ENCODE data around the gene CHST11. TPM values are rescaled to one million over a fixed set of nuclear protein-coding genes. Genes with fewer than 3 reads are reported as not detected.

The CHST11 gene
- polyA plus RNA-seq, 1 donor (not counting 4 experiments of a cell fraction or from before 2014, with no cell fraction given), result 11.9 TPM

GRCh38 chr12:104534857-104535248 is 78.1 kb downstream of the CHST11 start:
- no peaks in the 10 kb centered on the region for H3K9me3 ChIP-seq (ENCODE audit: control insufficient read depth, low read depth, low read length)
- no peaks in the 10 kb centered on the region for H3K27me3 ChIP-seq (ENCODE audit: control insufficient read depth, extremely low read depth, insufficient read depth, low read length)
- no peak overlapping the region for H3K9ac ChIP-seq (ENCODE audit: control insufficient read depth, extremely low read depth, insufficient read depth, low read length)
- H2AFZ ChIP-seq (ENCODE audit: control insufficient read depth, low read length), result no peak overlapping the region
- peaks cover 18% of the 10 kb centered on the region for H3K79me2 ChIP-seq (ENCODE audit: control insufficient read depth, insufficient read depth, low read length)
- H3K9me1 ChIP-seq (ENCODE audit: control insufficient read depth, extremely low read depth, insufficient read depth, low read length), result no peaks in the 10 kb centered on the region
- DNase-seq (ENCODE audit: low read depth, low spot score), result no peak
- dilution Hi-C loops (cut with MboI; ENCODE audit: extremely low pct_ligation_motif_present, low sequenced_read_pairs), result no loop called here
- H3K4me2 ChIP-seq (ENCODE audit: control insufficient read depth, extremely low read depth, insufficient read depth, low read depth, low read length), result no peak overlapping the region
- H4K20me1 ChIP-seq (ENCODE audit: control insufficient read depth, extremely low read depth, insufficient read depth, low read length), result no peaks in the 10 kb centered on the region
- H3K4me1 ChIP-seq (ENCODE audit: control insufficient read depth, extremely low read depth, insufficient read depth, low read length), result peaks cover 11% of the 10 kb centered on the region
- H3K27ac ChIP-seq (ENCODE audit: control insufficient read depth, insufficient read depth, low read length), result no peak overlapping the region
- no peak overlapping the region for H3K4me3 ChIP-seq (ENCODE audit: control insufficient read depth in 2 of 3, extremely low read depth in 1 of 3, insufficient read depth in 2 of 3, low read depth in 1 of 3, low read length in 3 of 3)
- no peak for TF ChIP-seq EZH2 (IDR thresholded peaks at IDR 0.05; ENCODE audit: low read length)
- TF ChIP-seq, protein P1, sequence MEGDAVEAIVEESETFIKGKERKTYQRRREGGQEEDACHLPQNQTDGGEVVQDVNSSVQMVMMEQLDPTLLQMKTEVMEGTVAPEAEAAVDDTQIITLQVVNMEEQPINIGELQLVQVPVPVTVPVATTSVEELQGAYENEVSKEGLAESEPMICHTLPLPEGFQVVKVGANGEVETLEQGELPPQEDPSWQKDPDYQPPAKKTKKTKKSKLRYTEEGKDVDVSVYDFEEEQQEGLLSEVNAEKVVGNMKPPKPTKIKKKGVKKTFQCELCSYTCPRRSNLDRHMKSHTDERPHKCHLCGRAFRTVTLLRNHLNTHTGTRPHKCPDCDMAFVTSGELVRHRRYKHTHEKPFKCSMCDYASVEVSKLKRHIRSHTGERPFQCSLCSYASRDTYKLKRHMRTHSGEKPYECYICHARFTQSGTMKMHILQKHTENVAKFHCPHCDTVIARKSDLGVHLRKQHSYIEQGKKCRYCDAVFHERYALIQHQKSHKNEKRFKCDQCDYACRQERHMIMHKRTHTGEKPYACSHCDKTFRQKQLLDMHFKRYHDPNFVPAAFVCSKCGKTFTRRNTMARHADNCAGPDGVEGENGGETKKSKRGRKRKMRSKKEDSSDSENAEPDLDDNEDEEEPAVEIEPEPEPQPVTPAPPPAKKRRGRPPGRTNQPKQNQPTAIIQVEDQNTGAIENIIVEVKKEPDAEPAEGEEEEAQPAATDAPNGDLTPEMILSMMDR (optimal IDR thresholded peaks at IDR 0.05 in 1 of 3, IDR thresholded peaks at IDR 0.05 in 1 of 3, conservative IDR thresholded peaks at IDR 0.05 in 1 of 3; ENCODE audit: extremely low read depth in 1 of 3, insufficient read depth in 2 of 3, low read length in 3 of 3), result no peak
- no peaks in the 10 kb centered on the region for H3K36me3 ChIP-seq (ENCODE audit: control insufficient read depth in 2 of 2, extremely low read depth in 1 of 2, insufficient read depth in 2 of 2, low read length in 2 of 2)
- no peak for FAIRE-seq

GRCh38 chr12:104535369-104535768 is 78.6 kb downstream of the CHST11 start:
- H3K36me3 ChIP-seq (ENCODE audit: control insufficient read depth in 2 of 2, extremely low read depth in 1 of 2, insufficient read depth in 2 of 2, low read length in 2 of 2), result no peaks in the 10 kb centered on the region
- no peak for TF ChIP-seq EZH2 (IDR thresholded peaks at IDR 0.05; ENCODE audit: low read length)
- TF ChIP-seq, protein P1 (optimal IDR thresholded peaks at IDR 0.05 in 1 of 3, IDR thresholded peaks at IDR 0.05 in 1 of 3, conservative IDR thresholded peaks at IDR 0.05 in 1 of 3; ENCODE audit: extremely low read depth in 1 of 3, insufficient read depth in 2 of 3, low read length in 3 of 3), result no peak
- no peak overlapping the region for H3K9ac ChIP-seq (ENCODE audit: control insufficient read depth, extremely low read depth, insufficient read depth, low read length)
- dilution Hi-C loops (cut with MboI; ENCODE audit: extremely low pct_ligation_motif_present, low sequenced_read_pairs), result no loop called here
- no peaks in the 10 kb centered on the region for H3K9me3 ChIP-seq (ENCODE audit: control insufficient read depth, low read depth, low read length)
- H3K4me3 ChIP-seq (ENCODE audit: control insufficient read depth in 2 of 3, extremely low read depth in 1 of 3, insufficient read depth in 2 of 3, low read depth in 1 of 3, low read length in 3 of 3), result no peak overlapping the region
- H3K79me2 ChIP-seq (ENCODE audit: control insufficient read depth, insufficient read depth, low read length), result peaks cover 16% of the 10 kb centered on the region
- no peak overlapping the region for H3K27ac ChIP-seq (ENCODE audit: control insufficient read depth, insufficient read depth, low read length)
- no peaks in the 10 kb centered on the region for H3K27me3 ChIP-seq (ENCODE audit: control insufficient read depth, extremely low read depth, insufficient read depth, low read length)
- H2AFZ ChIP-seq (ENCODE audit: control insufficient read depth, low read length), result no peak overlapping the region
- FAIRE-seq (no peak), DNase-seq (ENCODE audit: low read depth, low spot score) (no peak)
- peaks cover 11% of the 10 kb centered on the region for H3K4me1 ChIP-seq (ENCODE audit: control insufficient read depth, extremely low read depth, insufficient read depth, low read length)
- H3K4me2 ChIP-seq (ENCODE audit: control insufficient read depth, extremely low read depth, insufficient read depth, low read depth, low read length), result no peak overlapping the region
- H3K9me1 ChIP-seq (ENCODE audit: control insufficient read depth, extremely low read depth, insufficient read depth, low read length), result no peaks in the 10 kb centered on the region
- H4K20me1 ChIP-seq (ENCODE audit: control insufficient read depth, extremely low read depth, insufficient read depth, low read length), result no peaks in the 10 kb centered on the region
